Natural killer cell (primary cell): ENCODE results near the gene BTBD9. TPM values are rescaled to one million over a fixed set of nuclear protein-coding genes. Genes with fewer than 3 reads are reported as not detected.

Experiments used
- ATAC-seq, 3 donors: fragments of 150-1000 bp in 2 of 3; fragments of 200-7000 bp in 1 of 3; cut with Tn5 transposase; 1 replicate in 1 of 3; 2 replicates in 2 of 3; pipeline ENCODE4 v1.10.0; 2021; ENCODE audit warnings: mild to moderate bottlenecking in 2 of 3, moderate library complexity in 2 of 3
- DNase-seq, 2 donors: peaks; one replicate each; pipeline versions ENCODE4 v3.0.0 to v3.0.0-alpha.2; 2013 to 2021; ENCODE audit warnings: mixed read lengths in 1 of 2
- H3K27ac ChIP-seq: one replicate; pipeline ENCODE4 v1.5.1; 2013; ENCODE audit warnings: mild to moderate bottlenecking, low read length
- H3K27me3 ChIP-seq: one replicate; pipeline ENCODE4 v1.6.1; 2013; ENCODE audit warnings: low read length; ENCODE audit not compliant: control insufficient read depth, insufficient read depth
- H3K36me3 ChIP-seq: one replicate; pipeline ENCODE4 v1.6.1; 2013; ENCODE audit warnings: low read length; ENCODE audit not compliant: control insufficient read depth, insufficient read depth
- H3K4me1 ChIP-seq: one replicate; pipeline ENCODE4 v1.6.1; 2013; ENCODE audit warnings: low read length; ENCODE audit not compliant: control insufficient read depth, insufficient read depth
- H3K4me3 ChIP-seq: one replicate; pipeline ENCODE4 v1.5.1; 2013; ENCODE audit warnings: low read length
- H3K9me3 ChIP-seq: one replicate; pipeline ENCODE4 v1.6.1; 2013; ENCODE audit warnings: low read length; ENCODE audit not compliant: control insufficient read depth, insufficient read depth
- H3K27ac Mint-ChIP-seq, 2 donors: one replicate each; pipeline ENCODE4 v1.8.0; 2022; ENCODE audit warnings: mild to moderate bottlenecking in 2 of 2, mixed read lengths in 2 of 2, moderate library complexity in 1 of 2
- H3K27me3 Mint-ChIP-seq, 2 donors: one replicate each; pipeline ENCODE4 v1.8.0; 2022; ENCODE audit warnings: low read depth in 2 of 2, mixed read lengths in 2 of 2
- H3K36me3 Mint-ChIP-seq: one replicate; pipeline ENCODE4 v1.8.0; 2022; ENCODE audit warnings: mixed read lengths
- H3K4me1 Mint-ChIP-seq, 2 donors: one replicate each; pipeline ENCODE4 v1.8.0; 2022; ENCODE audit warnings: mixed read lengths in 2 of 2
- H3K4me3 Mint-ChIP-seq: one replicate; pipeline ENCODE4 v1.8.0; 2022; ENCODE audit warnings: mild to moderate bottlenecking, moderate library complexity, mixed read lengths
- H3K9me3 Mint-ChIP-seq, 2 donors: one replicate each; pipeline ENCODE4 v1.8.0; 2022; ENCODE audit warnings: mixed read lengths in 2 of 2
- WGBS: methylation state at CpG from one replicate; pipeline ENCODE4 v1.1.7; 2013; ENCODE audit warnings: missing lambda C conversion rate; ENCODE audit not compliant: insufficient coverage; 5-methylcytosine and 5-hydroxymethylcytosine counted together
- intact Hi-C: fragments of 100-400 bp; cut with micrococcal nuclease; formaldehyde crosslinking; loops from one replicate; pipeline ENCODE4 v1.14.2; 2022
- total RNA-seq, 4 donors: library from RNA; stranded (reverse); fragments of 120-200 nt in 1 of 4; gene quantifications; one replicate each; pipeline versions ENCODE4 v1.2.3 to v1.2.4, GENCODE V29; 2013 to 2022
- TF ChIP-seq, protein P1 (sequence below): fragments of 200-600 bp; IDR thresholded peaks from one replicate; pipeline ENCODE4 v1.8.0; 2022; ENCODE audit warnings: antibody characterized with exemption

The BTBD9 gene
- total RNA-seq, 3 donors from 2014 or later (not counting 1 experiment from before 2014, with no cell fraction given): 51.6 to 70.3 (median 54.3) TPM

DNA sequence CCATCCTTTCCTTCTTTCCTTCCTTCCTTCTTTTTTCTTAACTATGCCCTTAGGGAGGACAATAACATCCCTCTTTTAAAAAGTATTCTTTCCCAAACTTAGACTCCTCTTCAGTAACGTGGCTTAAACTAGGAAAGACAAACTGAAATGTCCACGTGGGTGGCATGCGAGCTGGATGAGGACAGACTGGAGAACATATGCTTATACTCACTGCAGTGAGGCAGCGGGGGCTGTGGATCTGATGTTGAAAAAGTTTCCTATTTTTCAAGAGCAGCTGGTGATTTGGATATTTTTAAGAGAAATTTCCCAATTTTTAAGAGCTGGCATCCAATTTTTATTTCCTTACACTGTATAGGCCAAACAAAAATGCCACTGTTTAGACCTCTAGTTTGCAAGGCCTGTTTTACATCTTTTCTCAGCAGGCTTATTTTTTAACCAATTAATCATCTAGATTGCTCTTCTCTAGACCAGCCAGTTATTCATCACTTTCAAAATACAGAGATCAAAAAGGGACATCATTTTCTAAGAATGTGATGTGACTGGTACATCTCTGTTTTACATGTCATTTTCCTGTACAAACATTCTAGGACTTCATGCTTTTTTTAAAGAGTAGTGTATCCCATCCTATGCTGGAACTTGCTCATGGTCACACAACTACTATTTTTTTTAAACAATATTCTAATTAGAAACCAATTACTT lies 226.5 kb downstream of the BTBD9 start:
- no peak overlapping the region for H3K4me3 Mint-ChIP-seq
- no peaks in the 10 kb centered on the region for H3K36me3 ChIP-seq
- no peak overlapping the region for H3K27ac Mint-ChIP-seq
- no peaks in the 10 kb centered on the region for H3K36me3 Mint-ChIP-seq
- TF ChIP-seq, protein P1, sequence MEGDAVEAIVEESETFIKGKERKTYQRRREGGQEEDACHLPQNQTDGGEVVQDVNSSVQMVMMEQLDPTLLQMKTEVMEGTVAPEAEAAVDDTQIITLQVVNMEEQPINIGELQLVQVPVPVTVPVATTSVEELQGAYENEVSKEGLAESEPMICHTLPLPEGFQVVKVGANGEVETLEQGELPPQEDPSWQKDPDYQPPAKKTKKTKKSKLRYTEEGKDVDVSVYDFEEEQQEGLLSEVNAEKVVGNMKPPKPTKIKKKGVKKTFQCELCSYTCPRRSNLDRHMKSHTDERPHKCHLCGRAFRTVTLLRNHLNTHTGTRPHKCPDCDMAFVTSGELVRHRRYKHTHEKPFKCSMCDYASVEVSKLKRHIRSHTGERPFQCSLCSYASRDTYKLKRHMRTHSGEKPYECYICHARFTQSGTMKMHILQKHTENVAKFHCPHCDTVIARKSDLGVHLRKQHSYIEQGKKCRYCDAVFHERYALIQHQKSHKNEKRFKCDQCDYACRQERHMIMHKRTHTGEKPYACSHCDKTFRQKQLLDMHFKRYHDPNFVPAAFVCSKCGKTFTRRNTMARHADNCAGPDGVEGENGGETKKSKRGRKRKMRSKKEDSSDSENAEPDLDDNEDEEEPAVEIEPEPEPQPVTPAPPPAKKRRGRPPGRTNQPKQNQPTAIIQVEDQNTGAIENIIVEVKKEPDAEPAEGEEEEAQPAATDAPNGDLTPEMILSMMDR: no peak
- H3K27ac ChIP-seq: no peak overlapping the region
- no peaks in the 10 kb centered on the region for H3K4me1 Mint-ChIP-seq
- H3K27me3 ChIP-seq: no peaks in the 10 kb centered on the region
- H3K9me3 ChIP-seq: no peaks in the 10 kb centered on the region
- intact Hi-C loops: no loop called here
- 96% methylated on average over 4 of the region's 4 CpGs for WGBS
- H3K9me3 Mint-ChIP-seq: no peaks in the 10 kb centered on the region
- ATAC-seq (no peak), DNase-seq (no peak)
- no peak overlapping the region for H3K4me3 ChIP-seq
- no peaks in the 10 kb centered on the region for H3K4me1 ChIP-seq
- no peaks in the 10 kb centered on the region for H3K27me3 Mint-ChIP-seq

DNA sequence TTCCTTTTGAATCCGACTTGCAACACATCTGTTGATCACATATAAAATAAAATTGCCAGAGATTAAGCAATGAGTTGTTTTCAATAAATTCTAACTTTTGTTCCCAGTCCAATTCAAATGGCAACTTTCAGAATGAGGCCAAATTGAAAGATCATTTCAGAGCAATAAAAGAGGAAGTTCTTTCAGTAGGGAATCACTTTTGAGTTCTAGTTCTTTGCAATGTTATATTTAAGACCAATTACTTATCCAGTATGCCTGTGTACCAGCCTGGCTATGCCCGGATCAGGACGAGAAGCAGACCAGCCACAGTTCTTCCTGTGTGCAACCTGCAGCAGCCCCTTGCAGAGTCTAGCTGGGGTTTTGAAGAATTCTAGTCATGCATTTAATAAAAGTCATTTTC lies 232.5 kb downstream of the BTBD9 start:
- Mint-ChIP-seq H3K27me3 (no peaks in the 10 kb centered on the region), H3K9me3 (no peaks in the 10 kb centered on the region), H3K4me1 (peaks cover 14 to 20% of the 10 kb centered on the region in 2 donors), H3K4me3 (no peak overlapping the region), H3K27ac (no peak overlapping the region), H3K36me3 (no peaks in the 10 kb centered on the region)
- Histone ChIP-seq H3K27ac (no peak overlapping the region), H3K4me1 (no peaks in the 10 kb centered on the region), H3K36me3 (no peaks in the 10 kb centered on the region), H3K4me3 (no peak overlapping the region), H3K27me3 (no peaks in the 10 kb centered on the region), H3K9me3 (no peaks in the 10 kb centered on the region)
- TF ChIP-seq, protein P1: no peak
- WGBS: 35% methylated on average over 2 of the region's 3 CpGs
- no peak for ATAC-seq
- intact Hi-C loops: no loop called here
- no peak for DNase-seq

DNA sequence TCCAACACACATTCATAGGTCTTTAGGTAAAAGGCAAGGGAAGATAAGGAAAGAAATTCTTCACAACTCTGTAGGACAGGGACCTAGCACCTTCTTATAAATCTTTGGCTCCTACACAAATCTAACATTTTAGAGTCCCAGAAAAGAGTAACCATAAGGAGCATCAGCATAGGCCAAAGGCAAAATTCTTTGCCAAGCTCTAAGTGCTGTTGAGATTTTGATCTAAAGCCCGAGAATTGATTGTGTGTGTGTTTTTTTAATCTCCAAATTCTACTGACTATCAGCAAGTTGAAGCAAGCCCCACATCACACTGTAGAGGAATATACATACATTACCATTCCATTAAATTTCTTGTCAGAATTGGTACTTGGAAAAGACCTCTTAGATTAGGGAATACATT lies 233.6 kb downstream of the BTBD9 start:
- Mint-ChIP-seq H3K4me1 (peaks cover 14 to 20% of the 10 kb centered on the region in 2 donors), H3K27ac (no peak overlapping the region), H3K36me3 (no peaks in the 10 kb centered on the region), H3K9me3 (no peaks in the 10 kb centered on the region), H3K27me3 (no peaks in the 10 kb centered on the region), H3K4me3 (no peak overlapping the region)
- Histone ChIP-seq H3K27ac (no peak overlapping the region), H3K36me3 (no peaks in the 10 kb centered on the region), H3K4me1 (no peaks in the 10 kb centered on the region), H3K27me3 (no peaks in the 10 kb centered on the region), H3K9me3 (no peaks in the 10 kb centered on the region), H3K4me3 (no peak overlapping the region)
- ATAC-seq: no peak
- WGBS: no CpG with 5 or more reads among the region's 1 CpG
- TF ChIP-seq, protein P1: no peak
- no peak for DNase-seq
- intact Hi-C loops: no loop called here
